Activated CD8-positive, alpha-beta T cell treated with anti-CD3 and anti-CD28 coated beads for 36 hours (primary cell): ENCODE results near the gene HCN4. TPM values are rescaled to one million over a fixed set of nuclear protein-coding genes. Genes with fewer than 3 reads are reported as not detected.
"Not testable (repeated sequence)": the region's sequence is repeated elsewhere in the genome, so short reads cannot be mapped to it uniquely, and the experiment has no call there.

Experiments
- ATAC-seq: fragments of 200-7000 bp; cut with Tn5 transposase; one replicate; pipeline ENCODE4 v1.10.0; 2021; ENCODE audit warnings: mild to moderate bottlenecking, moderate library complexity
- CTCF ChIA-PET: fragments of 350-600 bp; sonication (Branson Sonifier 250); formaldehyde crosslinking; loops from one replicate; lab custom pipeline; 2021; ENCODE audit warnings: antibody characterized with exemption; lab: Charles Lee
- POLR2A ChIA-PET: fragments of 350-600 bp; sonication (Branson Sonifier 250); formaldehyde crosslinking; loops from one replicate; lab custom pipeline; 2021; ENCODE audit warnings: antibody characterized with exemption; lab: Charles Lee
- DNase-seq: peaks from one replicate; pipeline ENCODE4 v3.0.0-alpha.2; 2020
- H3K27ac Mint-ChIP-seq: one replicate; pipeline ENCODE4 v1.8.0; 2021; ENCODE audit warnings: mild to moderate bottlenecking, mixed read lengths
- H3K27me3 Mint-ChIP-seq: one replicate; pipeline ENCODE4 v1.8.0; 2021; ENCODE audit warnings: mixed read lengths
- H3K36me3 Mint-ChIP-seq: one replicate; pipeline ENCODE4 v1.8.0; 2021; ENCODE audit warnings: low read depth, mixed read lengths
- H3K4me1 Mint-ChIP-seq: one replicate; pipeline ENCODE4 v1.8.0; 2021; ENCODE audit warnings: low read depth, mixed read lengths
- H3K4me3 Mint-ChIP-seq: one replicate; pipeline ENCODE4 v1.8.0; 2021; ENCODE audit warnings: mild to moderate bottlenecking, moderate library complexity, mixed read lengths
- H3K9me3 Mint-ChIP-seq: one replicate; pipeline ENCODE4 v1.8.0; 2021; ENCODE audit warnings: mixed read lengths
- CTCF ChIP-seq: fragments of 200-600 bp; IDR thresholded peaks from one replicate; pipeline ENCODE4 v1.8.0; 2022; ENCODE audit warnings: antibody characterized with exemption, mild to moderate bottlenecking
- intact Hi-C: fragments of 100-400 bp; cut with micrococcal nuclease; formaldehyde crosslinking; loops from one replicate; pipeline ENCODE4 v1.10.0; 2022
- total RNA-seq, 2 experiments: library from RNA; stranded (reverse); gene quantifications; one replicate each; pipeline ENCODE4 v1.2.3, GENCODE V29; 2021

The HCN4 gene
- total RNA-seq, result not detected

DNA sequence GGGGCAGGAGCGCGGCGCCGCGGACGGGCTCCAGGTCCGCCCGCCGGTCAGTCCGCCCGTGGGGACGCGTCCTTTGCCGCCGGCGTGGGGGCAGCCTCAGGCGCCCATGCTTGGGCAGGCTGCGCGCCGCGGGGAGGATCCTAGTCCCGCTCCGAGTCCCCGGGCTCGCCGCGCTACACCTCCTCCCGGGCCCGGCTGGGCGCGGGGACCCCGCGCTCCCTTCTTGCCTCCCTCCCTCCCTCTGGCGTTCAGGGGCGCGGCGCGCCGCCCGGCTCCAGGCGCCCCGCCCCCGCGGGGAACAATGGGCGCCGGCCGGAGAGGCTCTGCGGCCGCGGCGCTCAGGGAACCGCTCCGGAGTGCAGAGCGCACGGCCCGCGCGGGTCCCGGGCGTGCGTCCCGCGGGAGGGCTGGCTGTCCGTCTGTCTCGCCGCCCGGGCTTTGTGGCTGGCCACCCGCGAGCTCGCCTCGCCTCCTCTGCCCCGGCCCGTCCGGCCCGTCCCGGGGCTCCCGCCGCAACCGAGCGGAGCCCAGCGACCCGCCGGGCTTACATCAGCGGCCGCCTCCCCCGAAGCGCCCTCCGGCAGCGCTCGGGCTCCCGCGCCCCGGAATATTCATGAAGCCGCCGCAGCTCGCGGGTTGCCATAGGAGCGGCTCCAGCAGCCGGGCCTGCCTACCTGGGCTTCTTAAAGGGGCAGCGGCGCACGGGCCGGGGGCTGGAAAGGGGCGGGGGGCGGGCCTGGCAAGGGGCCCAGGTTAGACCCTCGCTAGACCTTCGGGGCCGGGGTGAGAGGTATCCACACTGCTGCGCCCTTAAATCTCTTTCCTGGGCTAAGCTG lies at the start of gene HCN4:
HCN4 (minus strand) TSS at position 658 of the 836 bp plus-strand sequence. CDS start 688 bp downstream, outside the sequence.
- Mint-ChIP-seq H3K27ac (no peak within 1 kb of the TSS), H3K9me3 (no peaks in the 10 kb centered on the region), H3K27me3 (peaks cover 45% of the 10 kb centered on the region), H3K36me3 (no peaks in the 10 kb centered on the region), H3K4me1 (no peaks in the 10 kb centered on the region), H3K4me3 (no peak within 1 kb of the TSS)
- intact Hi-C loops, result no loop called here
- CTCF ChIA-PET, result no interaction called here
- TF ChIP-seq CTCF, result no peak
- DNase-seq (no peak), ATAC-seq (no peak)
- POLR2A ChIA-PET, result no interaction called here

- H3K4me3 Mint-ChIP-seq, result no peak overlapping the region
These were observed 46.1 kb upstream of the HCN4 start for GRCh38 chr15:73414876-73415275.

DNA sequence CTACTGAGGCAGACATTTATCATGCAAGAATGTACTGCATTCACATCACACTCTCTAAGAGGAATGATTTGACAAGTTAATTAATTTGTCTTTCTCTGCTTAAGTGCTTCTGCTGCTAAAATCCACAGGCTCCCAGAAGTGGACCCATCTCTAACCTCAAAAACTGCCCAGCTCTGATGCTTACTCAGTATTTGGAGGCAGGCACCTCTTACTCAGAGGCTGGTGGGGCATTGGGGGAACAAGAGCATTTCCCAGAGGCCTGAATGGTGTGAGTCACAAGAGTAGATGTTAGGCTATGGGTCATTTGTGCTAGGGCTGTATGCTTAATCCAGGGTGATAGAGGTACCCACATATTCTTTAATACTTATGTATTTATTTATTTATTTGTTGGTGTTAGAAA lies 34.4 kb upstream of the HCN4 start:
- ATAC-seq (no peak), DNase-seq (no peak)
- no peaks in the 10 kb centered on the region for H3K36me3 Mint-ChIP-seq
- no peaks in the 10 kb centered on the region for H3K9me3 Mint-ChIP-seq
- H3K27me3 Mint-ChIP-seq, result peaks cover 6% of the 10 kb centered on the region
- ChIA-PET CTCF (no interaction called here), POLR2A (no interaction called here)
- no peak for TF ChIP-seq CTCF
- intact Hi-C loops, result no loop called here
- H3K4me3 Mint-ChIP-seq, result no peak overlapping the region
- no peaks in the 10 kb centered on the region for H3K4me1 Mint-ChIP-seq
- no peak overlapping the region for H3K27ac Mint-ChIP-seq

More at GRCh38 chr15:73414876-73415275, 46.1 kb upstream of the HCN4 start:
- CTCF ChIA-PET, result no interaction called here
- Mint-ChIP-seq H3K4me1 (no peaks in the 10 kb centered on the region), H3K36me3 (no peaks in the 10 kb centered on the region), H3K9me3 (no peaks in the 10 kb centered on the region), H3K27me3 (peaks cover 11% of the 10 kb centered on the region), H3K27ac (no peak overlapping the region)
- intact Hi-C loops, result no loop called here
- DNase-seq (no peak), ATAC-seq (no peak)
- POLR2A ChIA-PET, result no interaction called here
- no peak for TF ChIP-seq CTCF

DNA sequence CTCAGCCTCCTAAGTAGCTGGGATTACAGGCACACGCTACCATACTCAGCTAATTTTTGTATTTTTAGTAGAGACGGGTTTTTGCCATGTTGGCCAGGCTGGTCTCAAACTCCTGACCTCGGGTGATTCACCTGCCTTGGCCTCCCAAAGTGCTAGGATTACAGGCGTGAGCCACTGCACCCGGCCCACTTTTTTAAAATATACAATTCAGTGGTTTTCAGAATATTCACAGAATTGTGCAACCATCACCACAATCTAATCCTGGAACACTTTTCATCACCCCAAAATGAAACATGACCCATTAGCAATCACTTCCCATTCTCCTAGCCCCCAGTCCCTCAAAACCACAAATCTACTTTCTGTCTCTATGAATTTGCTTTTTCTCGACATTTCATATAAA lies 31.5 kb upstream of the HCN4 start:
- intact Hi-C loops, ATAC-seq, H3K4me3 Mint-ChIP-seq, H3K4me1 Mint-ChIP-seq, H3K9me3 Mint-ChIP-seq, CTCF ChIA-PET, POLR2A ChIA-PET, H3K36me3 Mint-ChIP-seq, H3K27me3 Mint-ChIP-seq, DNase-seq, H3K27ac Mint-ChIP-seq: not testable (repeated sequence)

DNA sequence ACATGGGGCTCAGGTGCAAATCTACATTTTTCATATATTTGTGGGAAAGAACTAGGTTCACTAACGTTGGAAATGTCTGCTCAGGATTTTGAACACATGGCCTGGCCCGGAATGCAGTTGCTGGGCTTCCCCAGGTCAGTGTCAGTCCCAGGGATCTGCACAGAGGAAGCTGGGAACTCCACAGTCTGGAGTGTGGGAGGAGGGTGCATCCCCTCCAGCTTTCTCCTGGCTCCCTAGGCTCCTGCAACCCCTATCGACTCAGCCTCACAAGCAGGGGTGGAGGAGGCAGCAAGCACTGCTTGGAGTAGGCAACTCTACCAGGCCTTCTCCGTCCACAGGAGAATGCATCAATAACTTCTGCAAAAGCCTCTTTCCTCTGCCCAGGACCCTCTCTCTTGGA lies 30.1 kb upstream of the HCN4 start:
- DNase-seq, result no peak
- CTCF ChIA-PET, result no interaction called here
- H3K9me3 Mint-ChIP-seq, result no peaks in the 10 kb centered on the region
- H3K27me3 Mint-ChIP-seq, result peaks cover 3% of the 10 kb centered on the region
- no peaks in the 10 kb centered on the region for H3K36me3 Mint-ChIP-seq
- H3K4me1 Mint-ChIP-seq, result no peaks in the 10 kb centered on the region
- ATAC-seq, result no peak
- TF ChIP-seq CTCF, result no peak
- no peak overlapping the region for H3K27ac Mint-ChIP-seq
- no peak overlapping the region for H3K4me3 Mint-ChIP-seq
- intact Hi-C loops, result no loop called here
- POLR2A ChIA-PET, result no interaction called here
